H1 (cell line): ENCODE results near the gene SPPL2A. TPM values are rescaled to one million over a fixed set of nuclear protein-coding genes. Genes with fewer than 3 reads are reported as not detected.

Source experiments
- CTCF ChIA-PET: fragments of 300-600 bp; sonication (Branson Sonifier 250); formaldehyde crosslinking; loops from one replicate; lab custom pipeline; 2021; ENCODE audit not compliant: partially characterized antibody; lab: Charles Lee
- POLR2A ChIA-PET: fragments of 300-600 bp; sonication (Branson Sonifier 250); formaldehyde crosslinking; loops from one replicate; lab custom pipeline; 2021; ENCODE audit warnings: inconsistent platforms; ENCODE audit not compliant: partially characterized antibody; lab: Charles Lee
- DNase-seq, 2 experiments: peaks; one replicate each; pipeline versions ENCODE4 v3.0.0 to v3.0.0-alpha.2; 2010 to 2022; ENCODE audit warnings: low spot score in 2 of 2, low read depth in 1 of 2, mixed read lengths in 1 of 2
- FAIRE-seq: peaks from 2 replicates; lab custom pipeline; 2011; peaks lifted over from hg19 to GRCh38; lab: Jason Lieb, UNC
- H2AFZ ChIP-seq: 2 replicates; pipeline ENCODE4 v1.8.1; 2012; ENCODE audit warnings: low read length, inconsistent platforms
- H2AK5ac ChIP-seq: 2 replicates; pipeline ENCODE4 v1.6.1; 2013; ENCODE audit warnings: low read depth, low read length
- H2BK120ac ChIP-seq: replicated peaks from 2 replicates; pipeline ENCODE3; 2013; ENCODE audit warnings: low read depth, low read length, inconsistent platforms
- H2BK12ac ChIP-seq: 2 replicates; pipeline ENCODE4 v1.6.1; 2013; ENCODE audit warnings: low read depth, low read length
- H2BK15ac ChIP-seq: 2 replicates; pipeline ENCODE4 v1.6.1; 2013; ENCODE audit warnings: low read length
- H2BK20ac ChIP-seq: 2 replicates; pipeline ENCODE4 v1.6.1; 2013; ENCODE audit warnings: low read length
- H2BK5ac ChIP-seq: 2 replicates; pipeline ENCODE4 v1.6.1; 2013; ENCODE audit warnings: low read depth, low read length
- H3K14ac ChIP-seq: 2 replicates; pipeline ENCODE4 v1.6.1; 2013; ENCODE audit warnings: inconsistent platforms; ENCODE audit not compliant: insufficient read length
- H3K18ac ChIP-seq: 2 replicates; pipeline ENCODE4 v1.6.1; 2013; ENCODE audit warnings: low read length; ENCODE audit errors: extremely low read depth
- H3K23ac ChIP-seq: 2 replicates; pipeline ENCODE4 v1.6.1; 2013; ENCODE audit warnings: inconsistent platforms; ENCODE audit not compliant: insufficient read length
- H3K23me2 ChIP-seq: 2 replicates; pipeline ENCODE4 v1.6.1; 2013; ENCODE audit warnings: low read depth, low read length
- H3K27ac ChIP-seq: 2 replicates; pipeline ENCODE4 v1.6.1; 2011; ENCODE audit warnings: low read depth, low read length, inconsistent platforms
- H3K27me3 ChIP-seq, 4 experiments: replicated peaks in 1 of 4; 1 replicate in 1 of 4; 2 replicates in 3 of 4; pipeline versions ENCODE4 v1.6.1 to v1.8.1; 2011 to 2013; ENCODE audit warnings: low read length in 3 of 4, mild to moderate bottlenecking in 3 of 4, inconsistent platforms in 2 of 4, mixed read lengths in 2 of 4, moderate library complexity in 1 of 4; ENCODE audit not compliant: control insufficient read depth in 3 of 4, insufficient read depth in 3 of 4; ENCODE audit errors: extremely low read depth in 1 of 4
- H3K36me3 ChIP-seq, 4 experiments: 2 replicates each; pipeline versions ENCODE4 v1.6.1 to v1.8.1; 2011 to 2013; ENCODE audit warnings: mild to moderate bottlenecking in 4 of 4, low read length in 3 of 4, moderate library complexity in 2 of 4, control low read depth in 1 of 4, inconsistent platforms in 1 of 4; ENCODE audit not compliant: insufficient read depth in 4 of 4, control insufficient read depth in 2 of 4
- H3K4ac ChIP-seq: replicated peaks from 2 replicates; pipeline ENCODE3; 2013; ENCODE audit warnings: low read length, low read depth, mixed read lengths, inconsistent platforms; ENCODE audit not compliant: insufficient read length
- H3K4me1 ChIP-seq, 4 experiments: replicated peaks in 1 of 4; 1 replicate in 1 of 4; 2 replicates in 3 of 4; pipeline versions ENCODE4 v1.6.1 to v1.8.1; 2011 to 2013; ENCODE audit warnings: low read length in 3 of 4, inconsistent platforms in 2 of 4, mixed read lengths in 1 of 4; ENCODE audit not compliant: insufficient read depth in 4 of 4, control insufficient read depth in 3 of 4
- H3K4me2 ChIP-seq, 2 experiments: 2 replicates each; pipeline versions ENCODE4 v1.6.1 to v1.8.1; 2011 to 2013; ENCODE audit warnings: low read depth in 2 of 2, low read length in 2 of 2, control low read depth in 1 of 2, inconsistent platforms in 1 of 2, mild to moderate bottlenecking in 1 of 2; ENCODE audit not compliant: insufficient read depth in 1 of 2
- H3K4me3 ChIP-seq, 4 experiments: fragments of 200-600, 300-600 bp in 1 of 4; sonication (generic), shearing (Covaris generic), sonication (Bioruptor Twin) in 1 of 4; 2 replicates each; pipeline versions ENCODE4 v1.5.1 to v1.8.1; 2011 to 2016; ENCODE audit warnings: low read length in 4 of 4, low read depth in 3 of 4, control low read depth in 2 of 4, inconsistent platforms in 2 of 4, mild to moderate bottlenecking in 2 of 4, mixed read lengths in 1 of 4, moderate library complexity in 1 of 4; ENCODE audit not compliant: insufficient read depth in 2 of 4; ENCODE audit errors: extremely low read depth in 1 of 4
- H3K56ac ChIP-seq: replicated peaks from 2 replicates; pipeline ENCODE3; 2013; ENCODE audit warnings: low read depth, mild to moderate bottlenecking, mixed read lengths, low read length, inconsistent platforms; ENCODE audit not compliant: insufficient read length
- H3K79me1 ChIP-seq: 2 replicates; pipeline ENCODE4 v1.6.1; 2013; ENCODE audit warnings: low read depth, low read length, control low read depth
- H3K79me2 ChIP-seq, 2 experiments: 2 replicates each; pipeline versions ENCODE4 v1.6.1 to v1.8.1; 2012 to 2013; ENCODE audit warnings: low read length in 2 of 2, mild to moderate bottlenecking in 2 of 2, inconsistent platforms in 1 of 2; ENCODE audit not compliant: insufficient read depth in 2 of 2, control insufficient read depth in 1 of 2
- H3K9ac ChIP-seq, 4 experiments: replicated peaks in 1 of 4; 1 replicate in 1 of 4; 2 replicates in 3 of 4; pipeline versions ENCODE4 v1.6.1 to v1.8.1; 2011 to 2013; ENCODE audit warnings: low read depth in 3 of 4, low read length in 3 of 4, control low read depth in 2 of 4, mild to moderate bottlenecking in 2 of 4, moderate library complexity in 2 of 4, inconsistent platforms in 1 of 4; ENCODE audit errors: extremely low read depth in 1 of 4
- H3K9me3 ChIP-seq, 2 experiments: 2 replicates each; pipeline versions ENCODE4 v1.6.1 to v1.8.1; 2012 to 2013; ENCODE audit warnings: mild to moderate bottlenecking in 2 of 2, moderate library complexity in 2 of 2, control low read depth in 1 of 2, inconsistent platforms in 1 of 2, low read depth in 1 of 2, low read length in 1 of 2, mixed read lengths in 1 of 2; ENCODE audit not compliant: insufficient read depth in 2 of 2
- H4K20me1 ChIP-seq, 2 experiments: replicated peaks in 1 of 2; 2 replicates each; pipeline versions ENCODE3 to v1.8.1; 2011 to 2013; ENCODE audit warnings: inconsistent platforms in 2 of 2, low read length in 2 of 2, mild to moderate bottlenecking in 1 of 2; ENCODE audit not compliant: insufficient read depth in 2 of 2, control insufficient read depth in 1 of 2
- H4K5ac ChIP-seq: 2 replicates; pipeline ENCODE4 v1.6.1; 2013; ENCODE audit warnings: low read length, low read depth, mixed read lengths, inconsistent platforms; ENCODE audit not compliant: insufficient read length
- H4K8ac ChIP-seq: 2 replicates; pipeline ENCODE4 v1.8.0; 2013; ENCODE audit warnings: mild to moderate bottlenecking, moderate library complexity, low read length, inconsistent platforms; ENCODE audit not compliant: insufficient read depth; ENCODE audit errors: extremely low read depth
- H4K91ac ChIP-seq: replicated peaks from 2 replicates; pipeline ENCODE3; 2013; ENCODE audit warnings: low read length, mixed read lengths, inconsistent platforms; ENCODE audit not compliant: insufficient read length
- BRCA1 ChIP-seq: IDR thresholded peaks from 2 replicates; pipeline ENCODE4 v1.6.1; 2012; ENCODE audit warnings: low read depth, low read length, improper control_type of control experiment
- CBX8 ChIP-seq: fragments of 300-800, 300-1000 bp; sonication (generic); IDR thresholded peaks from 2 replicates; pipeline ENCODE4 v1.7.1; 2016; ENCODE audit warnings: low read depth, low read length, borderline replicate concordance
- CREB1 ChIP-seq: IDR thresholded peaks from 2 replicates; pipeline ENCODE4 v1.6.1; 2012; ENCODE audit warnings: inconsistent platforms
- CTBP2 ChIP-seq: IDR thresholded peaks from 2 replicates; pipeline ENCODE4 v1.7.0; 2011; ENCODE audit warnings: borderline replicate concordance, mild to moderate bottlenecking, moderate library complexity, mixed read lengths, low read length; ENCODE audit not compliant: insufficient read depth, insufficient read length
- EGR1 ChIP-seq: IDR thresholded peaks from 2 replicates; pipeline ENCODE4 v1.6.1; 2011; ENCODE audit warnings: low read depth, low read length, borderline replicate concordance
- FOSL1 ChIP-seq: IDR thresholded peaks from 2 replicates; pipeline ENCODE4 v1.6.1; 2011; ENCODE audit warnings: mild to moderate bottlenecking, low read depth, low read length, moderate library complexity; ENCODE audit not compliant: insufficient read depth
- KDM1A ChIP-seq: fragments of 200-600, 300-600 bp; sonication (generic); IDR thresholded peaks from 2 replicates; pipeline ENCODE4 v1.7.1; 2016; ENCODE audit warnings: mild to moderate bottlenecking, low read length, borderline replicate concordance
- NANOG ChIP-seq: IDR thresholded peaks from 2 replicates; pipeline ENCODE4 v1.6.1; 2011; ENCODE audit warnings: low read length, low read depth, mild to moderate bottlenecking, inconsistent platforms; ENCODE audit not compliant: insufficient read depth, poor library complexity, severe bottlenecking
- POLR2A ChIP-seq, 2 experiments: IDR thresholded peaks; 1 replicate in 1 of 2; 2 replicates in 1 of 2; pipeline ENCODE4 v1.6.1; 2011; ENCODE audit warnings: low read depth in 2 of 2, low read length in 2 of 2, mild to moderate bottlenecking in 2 of 2; ENCODE audit errors: control extremely low read depth in 1 of 2
- RNF2 ChIP-seq: fragments of 200-900, 300-1000 bp; sonication (generic); IDR thresholded peaks from 2 replicates; pipeline ENCODE4 v1.7.1; 2016; ENCODE audit warnings: borderline replicate concordance, low read depth, mild to moderate bottlenecking, antibody characterized with exemption, low read length; ENCODE audit not compliant: poor library complexity, severe bottlenecking; ENCODE audit errors: missing control alignments
- SIN3A ChIP-seq, 2 experiments: IDR thresholded peaks in 1 of 2; conservative IDR thresholded peaks in 1 of 2; 2 replicates each; pipeline ENCODE4 v1.6.1; 2011 to 2012; ENCODE audit warnings: low read length in 2 of 2, improper control_type of control experiment in 1 of 2, low read depth in 1 of 2, mild to moderate bottlenecking in 1 of 2
- TBP ChIP-seq: IDR thresholded peaks from 2 replicates; pipeline ENCODE4 v1.6.1; 2011; ENCODE audit warnings: low read depth, low read length, improper control_type of control experiment
- WGBS, 2 experiments: shearing (Covaris generic) in 1 of 2; methylation state at CpG; one replicate each; pipeline versions ENCODE4 v1.1.6 to v1.1.7; 2013 to 2015; ENCODE audit warnings: low lambda C conversion rate in 2 of 2, mixed read lengths in 2 of 2, inconsistent platforms in 1 of 2, low coverage in 1 of 2, missing lambda C conversion rate in 1 of 2; ENCODE audit not compliant: insufficient replicate concordance in 2 of 2, insufficient coverage in 1 of 2, insufficient read length in 1 of 2; ENCODE audit errors: extremely low coverage in 1 of 2, missing lambda C conversion rate in 1 of 2; 5-methylcytosine and 5-hydroxymethylcytosine counted together
- polyA plus RNA-seq, 7 experiments: library from polyadenylated mRNA; depleted of rRNA in 3 of 7; stranded (reverse) in 5 of 7; unstranded in 2 of 7; fragments of >200 nt in 5 of 7; fragments of 200-250 nt in 2 of 7; gene quantifications; 1 replicate in 5 of 7; 2 replicates in 1 of 7; 4 replicates in 1 of 7; pipeline versions ENCODE4 v1.2.1 to v1.2.3, GENCODE V29; 2011 to 2013; ENCODE audit warnings: missing spikeins in 2 of 7, mixed read lengths in 2 of 7
- total RNA-seq: library from RNA; stranded (reverse); fragmentation: NEBNext Ultra II Directional; extraction: Animal tissue kit (Norgen Biotek cat#: 25700); gene quantifications from 2 replicates; pipeline ENCODE4 v1.2.1, GENCODE V29; 2021
- TF ChIP-seq, protein P1 (sequence below): IDR thresholded peaks from 2 replicates; pipeline ENCODE4 v1.6.1; 2012; ENCODE audit warnings: inconsistent platforms

SPPL2A gene
- total and polyA plus RNA-seq, 2 of the 8 experiments (the other 6 are each of a cell fraction or from before 2014, with no cell fraction given): 15.6 to 52.9 TPM

DNA sequence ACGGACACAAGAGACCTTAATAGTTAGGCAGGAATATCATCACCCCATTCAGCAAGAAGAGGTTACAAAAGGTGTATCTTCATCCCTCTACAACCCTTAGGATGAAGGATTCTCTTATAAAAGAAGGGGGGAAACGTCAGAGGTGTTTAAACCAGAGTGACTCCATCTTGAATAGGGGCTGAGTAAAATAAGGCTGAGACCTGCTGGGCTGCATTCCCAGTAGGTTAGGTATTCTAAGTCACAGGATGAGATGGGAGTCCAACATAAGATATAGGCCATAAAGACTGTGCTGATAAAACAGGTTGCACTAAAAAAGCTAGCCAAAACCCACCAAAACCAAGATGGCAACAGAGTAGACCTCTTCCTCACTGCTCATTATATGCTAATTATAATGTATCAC, 95.4 kb downstream of the SPPL2A start:
- no peak overlapping the region for H2BK15ac ChIP-seq
- no peaks in the 10 kb centered on the region for H3K9me3 ChIP-seq
- no peak for TF ChIP-seq CBX8
- TF ChIP-seq NANOG: no peak
- no peak for TF ChIP-seq SIN3A (conservative IDR thresholded peaks at IDR 0.05 in 1 of 2, IDR thresholded peaks at IDR 0.05 in 1 of 2; ENCODE audit: low read depth in 1 of 2, low read length in 2 of 2)
- TF ChIP-seq FOSL1: no peak
- TF ChIP-seq, protein P1, sequence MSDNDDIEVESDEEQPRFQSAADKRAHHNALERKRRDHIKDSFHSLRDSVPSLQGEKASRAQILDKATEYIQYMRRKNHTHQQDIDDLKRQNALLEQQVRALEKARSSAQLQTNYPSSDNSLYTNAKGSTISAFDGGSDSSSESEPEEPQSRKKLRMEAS: no peak
- TF ChIP-seq KDM1A: no peak
- TF ChIP-seq EGR1: no peak
- TF ChIP-seq CREB1: no peak
- TF ChIP-seq POLR2A (IDR thresholded peaks at IDR 0.05; ENCODE audit: control extremely low read depth in 1 of 2, low read depth in 2 of 2, low read length in 2 of 2): no peak
- TF ChIP-seq RNF2: no peak
- TF ChIP-seq CTBP2: no peak
- TF ChIP-seq TBP: no peak
- TF ChIP-seq BRCA1: no peak
- H3K23ac ChIP-seq: no peak overlapping the region
- 0 out of 2 replicates have a peak, but pooled peaks cover 2% of the 10 kb centered on the region for H3K79me1 ChIP-seq
- ChIA-PET POLR2A (no interaction called here), CTCF (no interaction called here)
- DNase-seq: no peak
- H4K91ac ChIP-seq: no peak overlapping the region
- H3K14ac ChIP-seq: no peak overlapping the region
- 66% methylated on average over 2 of the region's 2 CpGs; no CpG with 5 or more reads in 1 of the 2 experiments for WGBS, 2 experiments
- H3K4me2 ChIP-seq: no peak overlapping the region
- H3K36me3 ChIP-seq: no peaks in the 10 kb centered on the region; a peak in 3 of 8 replicates
- no peaks in the 10 kb centered on the region for H3K4me1 ChIP-seq
- H4K8ac ChIP-seq: no peak overlapping the region
- no peaks in the 10 kb centered on the region for H3K27me3 ChIP-seq
- no peak overlapping the region for H3K4ac ChIP-seq
- no peak overlapping the region for H2BK20ac ChIP-seq
- H4K5ac ChIP-seq: no peak overlapping the region
- no peak overlapping the region for H3K27ac ChIP-seq
- no peak overlapping the region for H2AFZ ChIP-seq
- H2BK12ac ChIP-seq: no peak overlapping the region
- no peak overlapping the region for H3K56ac ChIP-seq
- no peak overlapping the region for H2AK5ac ChIP-seq
- H3K79me2 ChIP-seq: peaks cover 0 to 49% of the 10 kb centered on the region in 2 experiments; a peak in 3 of 4 replicates
- no peak overlapping the region for H2BK120ac ChIP-seq
- peaks cover 3 to 4% of the 10 kb centered on the region in 2 experiments for H4K20me1 ChIP-seq
- no peaks in the 10 kb centered on the region for H3K23me2 ChIP-seq
- FAIRE-seq: no peak
- H2BK5ac ChIP-seq: no peak overlapping the region
- H3K9ac ChIP-seq: no peak overlapping the region
- H3K18ac ChIP-seq: no peak overlapping the region
- no peak overlapping the region for H3K4me3 ChIP-seq
